OCI-LY3 (cell line): ENCODE data around the gene ASTN2.

ENCODE experiments used
- H2AFZ ChIP-seq: fragments of 200-600, 300-600 bp; shearing (Covaris generic); 2 replicates; pipeline ENCODE4 v1.6.0; 2014; ENCODE audit warnings: antibody characterized with exemption, low read depth, low read length
- H3K27ac ChIP-seq: fragments of 200-600, 300-600 bp; sonication (generic); 2 replicates; pipeline ENCODE4 v1.5.1; 2014; ENCODE audit warnings: mild to moderate bottlenecking, low read length, moderate library complexity, mixed read lengths
- H3K27me3 ChIP-seq: fragments of 200-600, 300-600 bp; sonication (generic); 2 replicates; pipeline ENCODE4 v1.6.1; 2014; ENCODE audit warnings: low read depth, low read length, mixed read lengths
- H3K36me3 ChIP-seq: fragments of 200-600, 300-600 bp; sonication (generic); replicated peaks from 2 replicates; pipeline ENCODE3; 2014; ENCODE audit warnings: low read depth, low read length, mixed read lengths
- H3K4me1 ChIP-seq: fragments of 300-600, 200-600 bp; sonication (generic); 2 replicates; pipeline ENCODE4 v1.6.1; 2014; ENCODE audit warnings: low read length, mixed read lengths
- H3K4me2 ChIP-seq: fragments of 200-600, 300-600 bp; sonication (generic); 2 replicates; pipeline ENCODE4 v1.6.1; 2014; ENCODE audit warnings: low read length, mixed read lengths
- H3K4me3 ChIP-seq: fragments of 300-600, 200-600 bp; sonication (generic); 2 replicates; pipeline ENCODE4 v1.5.1; 2014; ENCODE audit warnings: antibody characterized with exemption, mild to moderate bottlenecking, low read length, moderate library complexity
- H3K79me2 ChIP-seq: fragments of 300-600, 200-600 bp; shearing (Covaris generic); 2 replicates; pipeline ENCODE4 v1.6.1; 2014; ENCODE audit warnings: mild to moderate bottlenecking, low read length, mixed read lengths
- H3K9ac ChIP-seq: fragments of 300-600, 200-600 bp; shearing (Covaris generic); 2 replicates; pipeline ENCODE4 v1.6.0; 2014; ENCODE audit warnings: mild to moderate bottlenecking, low read length, moderate library complexity
- H3K9me3 ChIP-seq: fragments of 200-600, 300-600 bp; shearing (Covaris generic); 2 replicates; pipeline ENCODE4 v1.6.1; 2014; ENCODE audit warnings: low read length, mixed read lengths; ENCODE audit not compliant: insufficient read depth
- H4K20me1 ChIP-seq: fragments of 200-600, 300-600 bp; sonication (generic); 2 replicates; pipeline ENCODE4 v1.6.1; 2016; ENCODE audit warnings: low read length, mixed read lengths; ENCODE audit not compliant: insufficient read depth
- CTCF ChIP-seq: fragments of 200-600, 300-600 bp; sonication (generic); IDR thresholded peaks from 2 replicates; pipeline ENCODE4 v1.5.1; 2014; ENCODE audit warnings: antibody characterized with exemption, low read length, low read depth
- EZH2phosphoT487 ChIP-seq: fragments of 200-600 bp; shearing (Covaris generic); IDR thresholded peaks from 2 replicates; pipeline ENCODE4 v1.6.1; 2018; ENCODE audit warnings: antibody characterized with exemption, mixed run types, low read depth

Gene ASTN2

DNA sequence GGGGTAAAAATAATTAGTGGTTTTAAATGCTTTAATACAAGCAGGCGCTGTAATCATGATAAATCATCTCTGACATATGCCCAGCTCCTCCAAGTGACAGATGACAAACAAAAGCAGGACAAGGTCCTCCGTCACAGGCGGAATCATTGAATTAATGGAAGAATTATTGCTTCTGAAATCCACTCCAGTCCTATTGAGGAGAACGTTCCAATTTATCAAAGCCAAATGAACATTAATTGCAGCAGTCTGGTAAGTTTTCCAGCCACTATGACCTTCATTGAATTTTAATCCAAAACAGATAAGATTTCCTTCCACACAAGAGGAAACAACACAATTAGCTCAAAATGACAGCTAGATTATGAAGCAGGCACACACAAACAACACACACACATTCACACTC, 136.8 kb downstream of the ASTN2 start:
- H3K36me3 ChIP-seq: no peaks in the 10 kb centered on the region
- no peaks in the 10 kb centered on the region for H3K9me3 ChIP-seq
- no peak overlapping the region for H3K4me3 ChIP-seq
- no peak overlapping the region for H3K9ac ChIP-seq
- H3K4me2 ChIP-seq: no peak overlapping the region
- no peak overlapping the region for H3K27ac ChIP-seq
- no peaks in the 10 kb centered on the region for H4K20me1 ChIP-seq
- H3K79me2 ChIP-seq: no peaks in the 10 kb centered on the region
- no peak for TF ChIP-seq CTCF
- TF ChIP-seq EZH2phosphoT487: no peak
- peaks cover 4% of the 10 kb centered on the region; the same call in 1 of the 2 replicates for H3K4me1 ChIP-seq
- no peak overlapping the region for H2AFZ ChIP-seq
- no peaks in the 10 kb centered on the region for H3K27me3 ChIP-seq

- TF ChIP-seq EZH2phosphoT487 (no peak), CTCF (no peak)
- H3K27ac ChIP-seq: no peak overlapping the region
Observed at GRCh38 chr9:117276444-117276843, 138.4 kb downstream of the ASTN2 start.

GRCh38 chr9:117273612-117274011, 141.2 kb downstream of the ASTN2 start:
- Histone ChIP-seq H3K9ac (no peak overlapping the region), H3K27ac (no peak overlapping the region), H4K20me1 (no peaks in the 10 kb centered on the region), H3K79me2 (no peaks in the 10 kb centered on the region), H3K4me2 (no peak overlapping the region), H3K4me3 (no peak overlapping the region), H2AFZ (no peak overlapping the region), H3K9me3 (no peaks in the 10 kb centered on the region), H3K4me1 (no peaks in the 10 kb centered on the region), H3K27me3 (no peaks in the 10 kb centered on the region), H3K36me3 (no peaks in the 10 kb centered on the region)
- TF ChIP-seq EZH2phosphoT487: no peak
- TF ChIP-seq CTCF: no peak

More at GRCh38 chr9:117276444-117276843, 138.4 kb downstream of the ASTN2 start:
- Histone ChIP-seq H4K20me1 (no peaks in the 10 kb centered on the region), H3K36me3 (no peaks in the 10 kb centered on the region), H2AFZ (no peak overlapping the region), H3K27me3 (no peaks in the 10 kb centered on the region), H3K9ac (no peak overlapping the region), H3K79me2 (no peaks in the 10 kb centered on the region), H3K9me3 (no peaks in the 10 kb centered on the region), H3K4me1 (no peaks in the 10 kb centered on the region), H3K4me2 (no peak overlapping the region), H3K4me3 (no peak overlapping the region)

- H3K79me2 ChIP-seq: no peaks in the 10 kb centered on the region
- no peak overlapping the region for H3K9ac ChIP-seq
- no peaks in the 10 kb centered on the region for H3K4me1 ChIP-seq
- H3K36me3 ChIP-seq: no peaks in the 10 kb centered on the region
- H3K27ac ChIP-seq: no peak overlapping the region
- no peak overlapping the region for H2AFZ ChIP-seq
- H3K27me3 ChIP-seq: 0 out of 2 replicates have a peak, but pooled peaks cover 6% of the 10 kb centered on the region
- no peaks in the 10 kb centered on the region for H4K20me1 ChIP-seq
- H3K4me3 ChIP-seq: no peak overlapping the region
- no peaks in the 10 kb centered on the region for H3K9me3 ChIP-seq
- H3K4me2 ChIP-seq: no peak overlapping the region
- TF ChIP-seq EZH2phosphoT487: no peak
- no peak for TF ChIP-seq CTCF
Observed at GRCh38 chr9:117268847-117269446, 145.9 kb downstream of the ASTN2 start.
